IMR-90 (cell line): ENCODE results near the gene WFDC13. TPM values are rescaled to one million over a fixed set of nuclear protein-coding genes. Genes with fewer than 3 reads are reported as not detected.

Experiments used
- ATAC-seq: fragments of 200-7000 bp; cut with Tn5 transposase; 2 replicates; pipeline ENCODE4 v1.9.1; 2020; ENCODE audit warnings: low read depth, mild to moderate bottlenecking, moderate library complexity
- BruUV-seq: library from RNA; stranded (reverse); fragments of 400-500 nt; replicated peaks from 2 replicates; lab custom pipeline; 2021; lab: Mats Ljungman, UMichigan
- CTCF ChIA-PET: fragments of 300-600 bp; formaldehyde crosslinking; extraction: SDS; loops from one replicate; lab custom pipeline; 2021; ENCODE audit warnings: antibody characterized with exemption; lab: Yijun Ruan, JAX
- POLR2A ChIA-PET: fragments of 300-600 bp; sonication (Branson Sonifier 250); formaldehyde crosslinking; loops from one replicate; lab custom pipeline; 2022; ENCODE audit warnings: antibody characterized with exemption; ENCODE audit not compliant: unreplicated experiment; lab: Charles Lee
- DNase-seq: peaks from one replicate; pipeline ENCODE4 v3.0.0; 2013
- H2AFZ ChIP-seq: replicated peaks from 2 replicates; pipeline ENCODE3; 2013; ENCODE audit warnings: low read length, mild to moderate bottlenecking; ENCODE audit not compliant: poor library complexity
- H2AK5ac ChIP-seq: 2 replicates; pipeline ENCODE4 v1.6.1; 2013; ENCODE audit warnings: low read depth, low read length, inconsistent platforms
- H2AK9ac ChIP-seq: replicated peaks from 2 replicates; pipeline ENCODE3; 2013; ENCODE audit warnings: mild to moderate bottlenecking, low read depth, low read length, moderate library complexity; ENCODE audit not compliant: poor library complexity
- H2BK120ac ChIP-seq: 2 replicates; pipeline ENCODE4 v1.6.1; 2013; ENCODE audit warnings: low read depth, low read length, inconsistent platforms
- H2BK15ac ChIP-seq: 3 replicates; pipeline ENCODE4 v1.6.1; 2013; ENCODE audit warnings: low read depth, low read length, inconsistent platforms
- H2BK20ac ChIP-seq: 2 replicates; pipeline ENCODE4 v1.6.1; 2013; ENCODE audit warnings: low read depth, mild to moderate bottlenecking, inconsistent platforms, low read length, moderate library complexity
- H2BK5ac ChIP-seq: 2 replicates; pipeline ENCODE4 v1.6.1; 2013; ENCODE audit warnings: mild to moderate bottlenecking, low read depth, low read length, inconsistent platforms; ENCODE audit not compliant: poor library complexity, severe bottlenecking
- H3K14ac ChIP-seq: replicated peaks from 2 replicates; pipeline ENCODE4 v1.6.1; 2013; ENCODE audit warnings: low read depth, low read length, inconsistent platforms
- H3K18ac ChIP-seq: 2 replicates; pipeline ENCODE4 v1.6.1; 2013; ENCODE audit warnings: low read depth, low read length, control low read depth
- H3K23ac ChIP-seq: 2 replicates; pipeline ENCODE4 v1.6.1; 2013; ENCODE audit warnings: low read depth, low read length, inconsistent platforms
- H3K27ac ChIP-seq: 2 replicates; pipeline ENCODE4 v1.5.1; 2013; ENCODE audit warnings: mild to moderate bottlenecking, control low read depth, low read length; ENCODE audit not compliant: insufficient read depth
- H3K27me3 ChIP-seq: 2 replicates; pipeline ENCODE4 v1.6.1; 2013; ENCODE audit warnings: low read length; ENCODE audit not compliant: control insufficient read depth, insufficient read depth
- H3K36me3 ChIP-seq: 2 replicates; pipeline ENCODE4 v1.6.1; 2013; ENCODE audit warnings: low read length, mixed read lengths; ENCODE audit not compliant: control insufficient read depth, insufficient read depth
- H3K4ac ChIP-seq: 2 replicates; pipeline ENCODE4 v1.6.1; 2013; ENCODE audit warnings: low read depth, low read length, inconsistent platforms
- H3K4me1 ChIP-seq: 2 replicates; pipeline ENCODE4 v1.6.1; 2013; ENCODE audit warnings: low read length, mixed read lengths; ENCODE audit not compliant: control insufficient read depth, insufficient read depth
- H3K4me2 ChIP-seq: 2 replicates; pipeline ENCODE4 v1.6.1; 2013; ENCODE audit warnings: low read depth, mild to moderate bottlenecking, control low read depth, low read length, moderate library complexity
- H3K4me3 ChIP-seq: 2 replicates; pipeline ENCODE4 v1.5.1; 2013; ENCODE audit warnings: low read depth, mild to moderate bottlenecking, control low read depth, low read length, moderate library complexity; ENCODE audit not compliant: insufficient read depth
- H3K56ac ChIP-seq: 2 replicates; pipeline ENCODE4 v1.6.1; 2013; ENCODE audit warnings: low read length, inconsistent platforms; ENCODE audit not compliant: insufficient read depth; ENCODE audit errors: extremely low read depth
- H3K79me1 ChIP-seq, 2 experiments: 2 replicates each; pipeline ENCODE4 v1.6.1; 2013; ENCODE audit warnings: low read length in 2 of 2, inconsistent platforms in 1 of 2, low read depth in 1 of 2
- H3K9ac ChIP-seq: 2 replicates; pipeline ENCODE4 v1.6.1; 2013; ENCODE audit warnings: low read depth, low read length, control low read depth
- H3K9me1 ChIP-seq: 2 replicates; pipeline ENCODE4 v1.6.1; 2013; ENCODE audit warnings: low read length, inconsistent platforms; ENCODE audit not compliant: insufficient read depth
- H3K9me3 ChIP-seq: 2 replicates; pipeline ENCODE4 v1.6.1; 2013; ENCODE audit warnings: low read length; ENCODE audit not compliant: control insufficient read depth, insufficient read depth
- H4K20me1 ChIP-seq: 2 replicates; pipeline ENCODE4 v1.6.1; 2013; ENCODE audit warnings: low read length, inconsistent platforms; ENCODE audit not compliant: insufficient read depth
- H4K5ac ChIP-seq: 2 replicates; pipeline ENCODE4 v1.6.1; 2013; ENCODE audit warnings: mild to moderate bottlenecking, low read depth, low read length, control low read depth
- H4K8ac ChIP-seq, 2 experiments: 2 replicates each; pipeline ENCODE4 v1.6.1; 2013; ENCODE audit warnings: low read depth in 2 of 2, low read length in 2 of 2, control low read depth in 1 of 2, inconsistent platforms in 1 of 2
- H4K91ac ChIP-seq: 2 replicates; pipeline ENCODE4 v1.6.1; 2013; ENCODE audit warnings: low read depth, low read length, inconsistent platforms; ENCODE audit not compliant: insufficient read depth
- CEBPB ChIP-seq: IDR thresholded peaks from 2 replicates; pipeline ENCODE4 v1.6.1; 2012; ENCODE audit warnings: low read depth, low read length, improper control_type of control experiment
- CHD1 ChIP-seq: IDR thresholded peaks from 2 replicates; pipeline ENCODE4 v1.6.1; 2012; ENCODE audit warnings: low read depth, low read length, improper control_type of control experiment
- CTCF ChIP-seq: conservative IDR thresholded peaks from 2 replicates; pipeline ENCODE4 v1.5.1; 2012; ENCODE audit warnings: mild to moderate bottlenecking, low read depth, low read length, improper control_type of control experiment
- ELK1 ChIP-seq: fragments of 150-350 bp; IDR thresholded peaks from 2 replicates; pipeline ENCODE4 v1.6.1; 2016; ENCODE audit warnings: low read depth, mild to moderate bottlenecking, low read length, moderate library complexity, borderline replicate concordance
- FOS ChIP-seq: fragments of 150-350 bp; IDR thresholded peaks from 2 replicates; pipeline ENCODE4 v1.6.1; 2016; ENCODE audit warnings: low read depth, low read length
- NFE2L2 ChIP-seq: fragments of 150-350 bp; IDR thresholded peaks from 2 replicates; pipeline ENCODE4 v1.6.1; 2016; ENCODE audit warnings: low read depth, mild to moderate bottlenecking, low read length
- POLR2A ChIP-seq: IDR thresholded peaks from 2 replicates; pipeline ENCODE4 v1.6.1; 2012; ENCODE audit warnings: mild to moderate bottlenecking, low read depth, low read length
- RCOR1 ChIP-seq: IDR thresholded peaks from 2 replicates; pipeline ENCODE4 v1.6.1; 2012; ENCODE audit warnings: mild to moderate bottlenecking, low read length, improper control_type of control experiment; ENCODE audit not compliant: insufficient replicate concordance
- RFX5 ChIP-seq: IDR thresholded peaks from 2 replicates; pipeline ENCODE4 v1.8.0; 2012; ENCODE audit warnings: low read depth, mild to moderate bottlenecking, low read length, moderate library complexity
- SMC3 ChIP-seq: fragments of 150-350 bp; IDR thresholded peaks from 2 replicates; pipeline ENCODE4 v1.6.1; 2016; ENCODE audit warnings: low read depth, mild to moderate bottlenecking, antibody characterized with exemption, low read length, moderate library complexity
- WGBS, 2 experiments: methylation state at CpG; one replicate each; pipeline versions ENCODE4 v1.1.5 to v1.1.7; 2013; ENCODE audit warnings: missing lambda C conversion rate in 2 of 2; ENCODE audit not compliant: insufficient read length in 1 of 2; ENCODE audit errors: extremely low coverage in 2 of 2; 5-methylcytosine and 5-hydroxymethylcytosine counted together
- dilution Hi-C: fragments of 300-500 bp; cut with HindIII; formaldehyde crosslinking; loops from one replicate; pipeline ENCODE4 v1.14.3; 2018; ENCODE audit warnings: low sequenced_read_pairs; ENCODE audit not compliant: unreplicated experiment
- in situ Hi-C: fragments of 300-500 bp; cut with MboI; formaldehyde crosslinking; loops from 3 replicates; pipeline ENCODE4 v1.14.3; 2019; ENCODE audit warnings: low sequenced_read_pairs, inconsistent platforms, mixed read lengths
- intact Hi-C: fragments of 100-400 bp; cut with micrococcal nuclease; formaldehyde crosslinking; loops from 2 replicates; pipeline ENCODE4 v1.10.0; 2022
- polyA plus RNA-seq, 3 experiments: library from polyadenylated mRNA; depleted of rRNA; stranded (reverse); fragments of >200 nt; gene quantifications; 2 replicates each; pipeline ENCODE4 v1.2.3, GENCODE V29; 2012; ENCODE audit warnings: low replicate concordance in 1 of 3
- total RNA-seq: library from RNA; depleted of rRNA; stranded (reverse); fragments of >200 nt; gene quantifications from 2 replicates; pipeline ENCODE4 v1.2.3, GENCODE V29; 2012

The WFDC13 gene
- total and polyA plus RNA-seq, 2 of the 4 experiments (the other 2 are of a cell fraction), result not detected

GRCh38 chr20:45722047-45722446, 20.2 kb downstream of the WFDC13 start, which contains the start of gene SPINT4:
SPINT4 (plus strand) TSS chr20:45722347; CDS start chr20:45722368, 21 bp downstream.
- no CpG with 5 or more reads among the region's 1 CpG for WGBS, 2 experiments
- Histone ChIP-seq H3K18ac (no peak within 1 kb of the TSS), H2BK5ac (no peak within 1 kb of the TSS), H3K9ac (no peak within 1 kb of the TSS), H3K4ac (no peak within 1 kb of the TSS), H2AK5ac (no peak within 1 kb of the TSS), H4K5ac (no peak within 1 kb of the TSS), H3K14ac (no peak within 1 kb of the TSS), H3K4me3 (no peak within 1 kb of the TSS), H3K4me2 (no peak within 1 kb of the TSS), H3K4me1 (no peaks in the 10 kb centered on the region), H3K79me1 (no peaks in the 10 kb centered on the region), H4K91ac (no peak within 1 kb of the TSS), H2AFZ (no peak within 1 kb of the TSS), H2BK15ac (no peak within 1 kb of the TSS), H3K9me3 (no peaks in the 10 kb centered on the region), H2BK120ac (no peak within 1 kb of the TSS), H3K56ac (no peak within 1 kb of the TSS), H4K8ac (no peak within 1 kb of the TSS), H3K23ac (no peak within 1 kb of the TSS), H3K27ac (no peak within 1 kb of the TSS), H3K27me3 (no peaks in the 10 kb centered on the region; the same call in 1 of the 2 replicates), H4K20me1 (no peaks in the 10 kb centered on the region), H3K36me3 (no peaks in the 10 kb centered on the region), H3K9me1 (no peaks in the 10 kb centered on the region), H2AK9ac (no peak within 1 kb of the TSS), H2BK20ac (no peak within 1 kb of the TSS)
- TF ChIP-seq NFE2L2 (no peak), FOS (no peak), CEBPB (no peak), POLR2A (no peak), SMC3 (no peak), CTCF (no peak), CHD1 (no peak), RFX5 (no peak), ELK1 (no peak), RCOR1 (no peak)
- no peak for ATAC-seq
- BruUV-seq, result no TSS peak
- ChIA-PET CTCF (no interaction called here), POLR2A (no interaction called here)
- no peak for DNase-seq
- dilution Hi-C loops (no loop called here), intact Hi-C loops (loop anchor here (10.0 kb wide), 1 partner anchor 487 kb away; no protein-coding TSS in a partner anchor), in situ Hi-C loops (no loop called here)
